Measurements from ENCODE around the gene PDZRN4.
"Not testable (repeated sequence)": the region's sequence is repeated elsewhere in the genome, so short reads cannot be mapped to it uniquely, and the experiment has no call there.

Gene PDZRN4

GRCh38 chr12:41564816-41565215, 376.7 kb downstream of the PDZRN4 start:
- DNase-seq (ENCODE audit: low spot score) = no peak

- DNase-seq (ENCODE audit: low spot score) = no peak
Observed at GRCh38 chr12:41566703-41567102, 378.6 kb downstream of the PDZRN4 start.

GRCh38 chr12:41573445-41573844, 385.3 kb downstream of the PDZRN4 start:
- no peak for DNase-seq (ENCODE audit: low spot score)

- DNase-seq (ENCODE audit: low spot score) = no peak
Observed at GRCh38 chr12:41576925-41577324, 388.8 kb downstream of the PDZRN4 start.

- DNase-seq (ENCODE audit: low spot score) = no peak
Observed at GRCh38 chr12:41577995-41578394, 389.9 kb downstream of the PDZRN4 start.

- DNase-seq (ENCODE audit: low spot score) = no peak
Observed at GRCh38 chr12:41585784-41586183, 397.7 kb downstream of the PDZRN4 start.

GRCh38 chr12:41587574-41587973, 399.5 kb downstream of the PDZRN4 start:
- DNase-seq (ENCODE audit: low spot score) = no peak

GRCh38 chr12:41589878-41590277, 401.8 kb downstream of the PDZRN4 start:
- no peak for DNase-seq (ENCODE audit: low spot score)

GRCh38 chr12:41596190-41596589, 408.1 kb downstream of the PDZRN4 start:
- no peak for DNase-seq (ENCODE audit: low spot score)

GRCh38 chr12:41604830-41605229, 416.7 kb downstream of the PDZRN4 start:
- no peak for DNase-seq (ENCODE audit: low spot score)

GRCh38 chr12:41605545-41606305, 417.6 kb downstream of the PDZRN4 start:
- no peak for DNase-seq (ENCODE audit: low spot score)

GRCh38 chr12:41606468-41607445, 418.6 kb downstream of the PDZRN4 start:
- no peak for DNase-seq (ENCODE audit: low spot score)

- DNase-seq (ENCODE audit: low spot score) = no peak
Observed at GRCh38 chr12:41612892-41613557, 424.9 kb downstream of the PDZRN4 start.

GRCh38 chr12:41615174-41615573, 427.1 kb downstream of the PDZRN4 start:
- DNase-seq (ENCODE audit: low spot score) = not testable (repeated sequence)

- no peak for DNase-seq (ENCODE audit: low spot score)
Observed at GRCh38 chr12:41619705-41620104, 431.6 kb downstream of the PDZRN4 start.

GRCh38 chr12:41621291-41621690, 433.2 kb downstream of the PDZRN4 start:
- DNase-seq (ENCODE audit: low spot score) = no peak

Data from activated CD4-positive, alpha-beta T cell treated with anti-CD3 and anti-CD28 coated beads, Interleukin-2, Interleukin-4, amounts not matched to agents 100 ng/mL and 50 ng/mL, durations not matched to agents 16 hours and 8 hours (primary cell).